K562 (cell line): ENCODE results near the gene TF. TPM values are rescaled to one million over a fixed set of nuclear protein-coding genes. Genes with fewer than 3 reads are reported as not detected.

ENCODE experiments used
- ATAC-seq: fragments of 200-7000 bp; cut with Tn5 transposase; 3 replicates; pipeline ENCODE4 v1.9.1; 2020; ENCODE audit warnings: moderate library complexity
- BruUV-seq: library from RNA; stranded (reverse); fragments of 400-500 nt; replicated peaks from 2 replicates; lab custom pipeline; 2021; lab: Mats Ljungman, UMichigan
- CTCF ChIA-PET: fragments of 300-600 bp; formaldehyde crosslinking; extraction: SDS; loops from one replicate; lab custom pipeline; 2021; ENCODE audit warnings: low intra/inter-chr PET ratio; lab: Yijun Ruan, JAX
- POLR2A ChIA-PET: fragments of 300-600, 350-650 bp; sonication (Branson Sonifier 250); formaldehyde crosslinking; extraction: SDS; loops from one replicate; lab custom pipeline; 2021; ENCODE audit warnings: antibody characterized with exemption, inconsistent platforms; lab: Yijun Ruan, JAX
- DNase-seq, 4 experiments: peaks; one replicate each; pipeline versions ENCODE4 v3.0.0 to v3.0.0-alpha.2; 2011 to 2018; ENCODE audit warnings: low spot score in 3 of 4, mixed read lengths in 3 of 4; ENCODE audit errors: extremely low read depth in 1 of 4
- FAIRE-seq: peaks from 2 replicates; lab custom pipeline; 2011; peaks lifted over from hg19 to GRCh38; lab: Jason Lieb, UNC
- H2AFZ ChIP-seq: 2 replicates; pipeline ENCODE4 v1.6.0; 2011; ENCODE audit warnings: low read depth, low read length, control low read depth, inconsistent platforms
- H3K27ac ChIP-seq: fragments of 200-600 bp; 3 replicates; pipeline ENCODE4 v1.8.0; 2011; ENCODE audit warnings: low read depth, mild to moderate bottlenecking, control low read depth, inconsistent platforms, low read length, moderate library complexity, mixed read lengths; ENCODE audit errors: extremely low read depth
- H3K27me3 ChIP-seq, 2 experiments: fragments of 300-600 bp in 1 of 2; 2 replicates in 1 of 2; 3 replicates in 1 of 2; pipeline versions ENCODE4 v1.6.0 to v1.8.0; 2011; ENCODE audit warnings: inconsistent platforms in 2 of 2, low read length in 2 of 2, mild to moderate bottlenecking in 1 of 2, mixed read lengths in 1 of 2, moderate library complexity in 1 of 2; ENCODE audit not compliant: control insufficient read depth in 2 of 2, insufficient read depth in 2 of 2
- H3K36me3 ChIP-seq: fragments of 300-600 bp; 3 replicates; pipeline ENCODE4 v1.8.0; 2011; ENCODE audit warnings: mild to moderate bottlenecking, low read length, inconsistent platforms; ENCODE audit not compliant: control insufficient read depth, insufficient read depth
- H3K4me1 ChIP-seq, 2 experiments: fragments of 200-600 bp in 1 of 2; replicated peaks in 1 of 2; 2 replicates in 1 of 2; 3 replicates in 1 of 2; pipeline versions ENCODE4 v1.5.1 to v1.8.0; 2011; ENCODE audit warnings: inconsistent platforms in 2 of 2, low read length in 2 of 2, mild to moderate bottlenecking in 1 of 2, mixed read lengths in 1 of 2, moderate library complexity in 1 of 2; ENCODE audit not compliant: control insufficient read depth in 2 of 2, insufficient read depth in 2 of 2
- H3K4me2 ChIP-seq: 2 replicates; pipeline ENCODE4 v1.6.1; 2011; ENCODE audit warnings: low read length, control low read depth, inconsistent platforms, mixed read lengths; ENCODE audit not compliant: insufficient read depth
- H3K4me3 ChIP-seq: fragments of 200-600 bp; sonication (generic), shearing (Covaris generic); 2 replicates; pipeline ENCODE4 v1.5.1; 2016; ENCODE audit warnings: control low read depth, inconsistent platforms
- H3K79me2 ChIP-seq: fragments of 200-600 bp; 3 replicates; pipeline ENCODE4 v1.8.0; 2011; ENCODE audit warnings: low read length, inconsistent platforms; ENCODE audit not compliant: control insufficient read depth, insufficient read depth
- H3K9ac ChIP-seq, 2 experiments: 2 replicates each; pipeline versions ENCODE4 v1.6.0 to v1.6.1; 2011; ENCODE audit warnings: low read depth in 2 of 2, low read length in 2 of 2, control low read depth in 1 of 2, inconsistent platforms in 1 of 2, mild to moderate bottlenecking in 1 of 2, mixed read lengths in 1 of 2; ENCODE audit not compliant: insufficient read depth in 1 of 2
- H3K9me1 ChIP-seq: one replicate; pipeline ENCODE4 v1.6.0; 2011; ENCODE audit warnings: inconsistent platforms, mild to moderate bottlenecking, low read length, moderate library complexity; ENCODE audit not compliant: control insufficient read depth, insufficient read depth
- H3K9me3 ChIP-seq: replicated peaks from 2 replicates; pipeline ENCODE4 v1.5.1; 2011; ENCODE audit warnings: low read depth, low read length, inconsistent platforms; ENCODE audit not compliant: control insufficient read depth, insufficient read depth
- H4K20me1 ChIP-seq: replicated peaks from 2 replicates; pipeline ENCODE4 v1.6.1; 2011; ENCODE audit warnings: low read length, inconsistent platforms, mixed read lengths; ENCODE audit not compliant: control insufficient read depth, insufficient read depth
- ADNP ChIP-seq: fragments of 200-800 bp; sonication (Bioruptor generic); IDR thresholded peaks from 2 replicates; pipeline ENCODE4 v1.6.1; 2016; ENCODE audit warnings: missing genetic modification characterization, missing compliant biosample characterization
- DMBX1 ChIP-seq: fragments of 250-450 bp; sonication (Bioruptor Pico); IDR thresholded peaks from 2 replicates; pipeline ENCODE4 v1.8.0; 2022; ENCODE audit warnings: inconsistent platforms, mild to moderate bottlenecking, moderate library complexity, borderline replicate concordance
- ESRRB ChIP-seq: fragments of 250-450 bp; sonication (Bioruptor Pico); IDR thresholded peaks from 2 replicates; pipeline ENCODE4 v1.5.0; 2020; ENCODE audit warnings: mild to moderate bottlenecking, moderate library complexity, borderline replicate concordance
- EWSR1 ChIP-seq: fragments of 450-650 bp; IDR thresholded peaks from 2 replicates; pipeline ENCODE4 v1.6.1; 2018; ENCODE audit warnings: borderline replicate concordance, mild to moderate bottlenecking, low read depth, moderate library complexity; ENCODE audit not compliant: partially characterized antibody
- KAT7 ChIP-seq: sonication (generic); formaldehyde crosslinking; IDR thresholded peaks from 2 replicates; pipeline ENCODE4 v1.8.0; 2022; ENCODE audit warnings: missing genetic modification reagents, mild to moderate bottlenecking, borderline replicate concordance
- SLC30A9 ChIP-seq: fragments of 250-450 bp; sonication (Bioruptor Pico); IDR thresholded peaks from 2 replicates; pipeline ENCODE4 v1.8.0; 2022; ENCODE audit warnings: mild to moderate bottlenecking, moderate library complexity
- ZNF589 ChIP-seq: fragments of 200-800 bp; sonication (Bioruptor generic); IDR thresholded peaks from 2 replicates; pipeline ENCODE4 v1.6.1; 2016; ENCODE audit warnings: low read depth, missing genetic modification characterization, missing compliant biosample characterization
- ZNF780A ChIP-seq: fragments of 250-450 bp; sonication (Bioruptor Pico); IDR thresholded peaks from 2 replicates; pipeline ENCODE4 v1.5.0; 2021; ENCODE audit warnings: mild to moderate bottlenecking
- WGBS: fragments of 100-300 bp; shearing (Covaris generic); methylation state at CpG from one replicate; pipeline ENCODE4 v1.1.6; 2016; ENCODE audit warnings: low coverage, mixed read lengths; ENCODE audit not compliant: insufficient coverage; ENCODE audit errors: missing lambda C conversion rate; 5-methylcytosine and 5-hydroxymethylcytosine counted together
- in situ Hi-C: fragments of 300-500 bp; cut with MboI; formaldehyde crosslinking; loops from 4 replicates; pipeline ENCODE4 v1.15.0; 2018; ENCODE audit warnings: inconsistent platforms, mixed read lengths
- intact Hi-C: fragments of 100-400 bp; cut with micrococcal nuclease; formaldehyde crosslinking; loops from 2 replicates; pipeline ENCODE4 v1.14.2; 2022
- polyA plus RNA-seq, 8 experiments: library from polyadenylated mRNA; depleted of rRNA in 4 of 8; stranded (reverse) in 5 of 8; unstranded in 3 of 8; fragments of >200 nt; fragmentation: Nextera tagmentation in 2 of 8; fragmentation: Illumina TruSeq in 1 of 8; extraction: Ambion mirVana in 2 of 8; extraction: Trizol in 1 of 8; gene quantifications; 2 replicates each; pipeline versions ENCODE4 v1.2.1 to v1.2.3, GENCODE V29; 2011 to 2014; ENCODE audit warnings: inconsistent platforms in 1 of 8, missing spikeins in 1 of 8
- total RNA-seq, 7 experiments: library from RNA; depleted of rRNA in 6 of 7; stranded (reverse); fragments of >200 nt in 6 of 7; fragmentation: Illumina TruSeq in 2 of 7; extraction: Trizol in 2 of 7; gene quantifications; 2 replicates each; pipeline versions ENCODE4 v1.2.1 to v1.2.3, GENCODE V29; 2011 to 2021; ENCODE audit warnings: low replicate concordance in 1 of 7
- TF ChIP-seq, protein P1 (sequence below): fragments of 450-650 bp; IDR thresholded peaks from 2 replicates; pipeline ENCODE4 v1.6.1; 2018; ENCODE audit not compliant: partially characterized antibody
- TF ChIP-seq, protein P2 (sequence below): fragments of 250-450 bp; sonication (Bioruptor Pico); IDR thresholded peaks from 2 replicates; pipeline ENCODE4 v1.4.0; 2020; ENCODE audit warnings: borderline replicate concordance
- TF ChIP-seq, protein P3 (sequence below): sonication (generic); formaldehyde crosslinking; IDR thresholded peaks from 2 replicates; pipeline ENCODE4 v1.8.0; 2022; ENCODE audit warnings: mild to moderate bottlenecking, low read depth, missing genetic modification reagents
- TF ChIP-seq, protein P4 (sequence below), 2 experiments: fragments of 450-650 bp in 1 of 2; sonication (generic) in 1 of 2; formaldehyde crosslinking in 1 of 2; IDR thresholded peaks in 1 of 2; conservative IDR thresholded peaks in 1 of 2; 2 replicates each; pipeline versions ENCODE4 v1.6.1 to v1.8.1; 2016 to 2023; ENCODE audit warnings: mild to moderate bottlenecking in 2 of 2, moderate library complexity in 2 of 2, inconsistent platforms in 1 of 2, missing genetic modification reagents in 1 of 2

TF gene
- total and polyA plus RNA-seq, 9 of the 15 experiments (the other 6 are each of a cell fraction or from before 2014, with no cell fraction given) = 0.09 to 9.2 (median 3.1) TPM

DNA sequence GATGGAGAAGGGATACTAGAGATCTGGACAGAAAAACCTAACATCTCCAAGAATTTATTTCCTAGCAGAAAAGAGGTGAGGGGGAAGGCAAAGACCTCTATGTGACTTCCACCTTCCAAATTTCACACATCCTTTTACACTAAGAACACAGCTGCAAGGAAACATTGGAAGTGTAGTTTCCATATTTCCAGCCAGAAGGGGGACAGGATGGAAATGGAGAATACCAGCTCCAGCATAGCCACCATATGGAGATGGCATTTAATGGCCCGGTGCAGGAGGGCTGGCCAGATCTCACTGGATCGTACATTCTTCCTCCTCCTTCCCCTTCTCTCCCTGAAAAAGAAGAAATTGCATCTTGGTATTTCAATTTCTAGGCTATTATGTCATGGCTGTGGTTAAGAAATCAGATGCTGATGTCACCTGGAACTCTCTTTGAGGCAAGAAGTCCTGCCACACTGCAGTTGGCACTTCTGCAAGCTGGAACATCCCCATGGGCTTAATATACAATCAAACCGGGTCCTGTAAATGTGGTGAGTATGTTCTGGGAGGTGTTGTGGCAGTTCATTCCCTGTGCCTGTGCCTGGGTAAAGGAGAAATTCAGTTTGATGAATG lies 36.9 kb upstream of the TF start:
- CTCF ChIA-PET = no interaction called here
- no peaks in the 10 kb centered on the region for H3K9me1 ChIP-seq
- H3K9ac ChIP-seq = no peak overlapping the region
- 6% methylated on average over 3 of the region's 3 CpGs for WGBS
- no peaks in the 10 kb centered on the region for H3K79me2 ChIP-seq
- no peak overlapping the region for H3K4me2 ChIP-seq
- H3K9me3 ChIP-seq = no peaks in the 10 kb centered on the region
- intact Hi-C loops (no loop called here), in situ Hi-C loops (no loop called here)
- H2AFZ ChIP-seq = no peak overlapping the region
- DNase-seq (no peak), ATAC-seq (no peak), FAIRE-seq (no peak)
- no peaks in the 10 kb centered on the region for H4K20me1 ChIP-seq
- no peak overlapping the region for H3K27ac ChIP-seq
- peaks cover 7 to 56% of the 10 kb centered on the region in 2 experiments for H3K27me3 ChIP-seq
- no peaks in the 10 kb centered on the region for H3K4me1 ChIP-seq
- no peaks in the 10 kb centered on the region for H3K36me3 ChIP-seq
- POLR2A ChIA-PET = no interaction called here
- no TSS peak for BruUV-seq
- H3K4me3 ChIP-seq = no peak overlapping the region
- TF ChIP-seq ESRRB (CRISPR knock-in tag) = no peak
- no peak for TF ChIP-seq ADNP (tag)
- TF ChIP-seq, protein P1, sequence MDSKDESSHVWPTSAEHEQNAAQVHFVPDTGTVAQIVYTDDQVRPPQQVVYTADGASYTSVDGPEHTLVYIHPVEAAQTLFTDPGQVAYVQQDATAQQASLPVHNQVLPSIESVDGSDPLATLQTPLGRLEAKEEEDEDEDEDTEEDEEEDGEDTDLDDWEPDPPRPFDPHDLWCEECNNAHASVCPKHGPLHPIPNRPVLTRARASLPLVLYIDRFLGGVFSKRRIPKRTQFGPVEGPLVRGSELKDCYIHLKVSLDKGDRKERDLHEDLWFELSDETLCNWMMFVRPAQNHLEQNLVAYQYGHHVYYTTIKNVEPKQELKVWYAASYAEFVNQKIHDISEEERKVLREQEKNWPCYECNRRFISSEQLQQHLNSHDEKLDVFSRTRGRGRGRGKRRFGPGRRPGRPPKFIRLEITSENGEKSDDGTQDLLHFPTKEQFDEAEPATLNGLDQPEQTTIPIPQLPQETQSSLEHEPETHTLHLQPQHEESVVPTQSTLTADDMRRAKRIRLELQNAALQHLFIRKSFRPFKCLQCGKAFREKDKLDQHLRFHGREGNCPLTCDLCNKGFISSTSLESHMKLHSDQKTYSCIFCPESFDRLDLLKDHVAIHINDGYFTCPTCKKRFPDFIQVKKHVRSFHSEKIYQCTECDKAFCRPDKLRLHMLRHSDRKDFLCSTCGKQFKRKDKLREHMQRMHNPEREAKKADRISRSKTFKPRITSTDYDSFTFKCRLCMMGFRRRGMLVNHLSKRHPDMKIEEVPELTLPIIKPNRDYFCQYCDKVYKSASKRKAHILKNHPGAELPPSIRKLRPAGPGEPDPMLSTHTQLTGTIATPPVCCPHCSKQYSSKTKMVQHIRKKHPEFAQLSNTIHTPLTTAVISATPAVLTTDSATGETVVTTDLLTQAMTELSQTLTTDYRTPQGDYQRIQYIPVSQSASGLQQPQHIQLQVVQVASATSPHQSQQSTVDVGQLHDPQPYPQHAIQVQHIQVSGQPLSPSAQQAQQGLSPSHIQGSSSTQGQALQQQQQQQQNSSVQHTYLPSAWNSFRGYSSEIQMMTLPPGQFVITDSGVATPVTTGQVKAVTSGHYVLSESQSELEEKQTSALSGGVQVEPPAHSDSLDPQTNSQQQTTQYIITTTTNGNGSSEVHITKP = no peak
- no peak for TF ChIP-seq SLC30A9 (CRISPR knock-in tag)
- no peak for TF ChIP-seq EWSR1
- TF ChIP-seq ZNF780A (CRISPR knock-in tag) = no peak
- TF ChIP-seq, protein P2, sequence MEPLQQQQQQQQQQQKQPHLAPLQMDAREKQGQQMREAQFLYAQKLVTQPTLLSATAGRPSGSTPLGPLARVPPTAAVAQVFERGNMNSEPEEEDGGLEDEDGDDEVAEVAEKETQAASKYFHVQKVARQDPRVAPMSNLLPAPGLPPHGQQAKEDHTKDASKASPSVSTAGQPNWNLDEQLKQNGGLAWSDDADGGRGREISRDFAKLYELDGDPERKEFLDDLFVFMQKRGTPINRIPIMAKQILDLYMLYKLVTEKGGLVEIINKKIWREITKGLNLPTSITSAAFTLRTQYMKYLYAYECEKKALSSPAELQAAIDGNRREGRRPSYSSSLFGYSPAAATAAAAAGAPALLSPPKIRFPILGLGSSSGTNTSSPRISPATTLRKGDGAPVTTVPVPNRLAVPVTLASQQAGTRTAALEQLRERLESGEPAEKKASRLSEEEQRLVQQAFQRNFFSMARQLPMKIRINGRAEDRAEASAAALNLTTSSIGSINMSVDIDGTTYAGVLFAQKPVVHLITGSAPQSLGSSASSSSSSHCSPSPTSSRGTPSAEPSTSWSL (CRISPR knock-in tag) = no peak
- no peak for TF ChIP-seq ZNF589 (CRISPR knock-in tag)
- no peak for TF ChIP-seq KAT7
- TF ChIP-seq, protein P3, sequence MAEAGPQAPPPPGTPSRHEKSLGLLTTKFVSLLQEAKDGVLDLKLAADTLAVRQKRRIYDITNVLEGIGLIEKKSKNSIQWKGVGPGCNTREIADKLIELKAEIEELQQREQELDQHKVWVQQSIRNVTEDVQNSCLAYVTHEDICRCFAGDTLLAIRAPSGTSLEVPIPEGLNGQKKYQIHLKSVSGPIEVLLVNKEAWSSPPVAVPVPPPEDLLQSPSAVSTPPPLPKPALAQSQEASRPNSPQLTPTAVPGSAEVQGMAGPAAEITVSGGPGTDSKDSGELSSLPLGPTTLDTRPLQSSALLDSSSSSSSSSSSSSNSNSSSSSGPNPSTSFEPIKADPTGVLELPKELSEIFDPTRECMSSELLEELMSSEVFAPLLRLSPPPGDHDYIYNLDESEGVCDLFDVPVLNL = no peak
- TF ChIP-seq, protein P4, sequence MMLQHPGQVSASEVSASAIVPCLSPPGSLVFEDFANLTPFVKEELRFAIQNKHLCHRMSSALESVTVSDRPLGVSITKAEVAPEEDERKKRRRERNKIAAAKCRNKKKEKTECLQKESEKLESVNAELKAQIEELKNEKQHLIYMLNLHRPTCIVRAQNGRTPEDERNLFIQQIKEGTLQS (IDR thresholded peaks at IDR 0.05) = no peak
- TF ChIP-seq, protein P4 (CRISPR knock-in tag; conservative IDR thresholded peaks at IDR 0.05) = no peak
- TF ChIP-seq DMBX1 = no peak
